Neural cell (in vitro differentiated cells): ENCODE measurements around the gene EIF4A3. TPM values are rescaled to one million over a fixed set of nuclear protein-coding genes. Genes with fewer than 3 reads are reported as not detected.

Experiments used
- H2AFZ ChIP-seq: fragments of 200-600, 300-800 bp; sonication (generic), shearing (Covaris generic); 2 replicates; pipeline ENCODE4 v1.6.0; 2014; ENCODE audit warnings: low read depth, mild to moderate bottlenecking, antibody characterized with exemption, low read length, moderate library complexity
- H3F3A ChIP-seq: fragments of 200-600 bp; shearing (Covaris generic); 2 replicates; pipeline ENCODE4 v1.6.1; 2016; ENCODE audit warnings: mild to moderate bottlenecking, moderate library complexity, mixed read lengths, antibody characterized with exemption, low read length; ENCODE audit not compliant: insufficient read depth, poor library complexity, severe bottlenecking
- H3K27ac ChIP-seq: fragments of 200-600, 300-800 bp; sonication (generic), shearing (Covaris generic); 2 replicates; pipeline ENCODE4 v1.5.1; 2014; ENCODE audit warnings: mild to moderate bottlenecking, low read length, moderate library complexity
- H3K27me3 ChIP-seq: fragments of 300-800, 200-600 bp; sonication (generic), shearing (Covaris generic); 2 replicates; pipeline ENCODE4 v1.6.0; 2014; ENCODE audit warnings: mild to moderate bottlenecking, low read depth, low read length, moderate library complexity; ENCODE audit not compliant: insufficient read depth
- H3K36me3 ChIP-seq: fragments of 300-800, 200-600 bp; sonication (generic), shearing (Covaris generic); 2 replicates; pipeline ENCODE4 v1.5.1; 2014; ENCODE audit warnings: mild to moderate bottlenecking, antibody characterized with exemption, low read length, moderate library complexity; ENCODE audit not compliant: insufficient read depth
- H3K4me2 ChIP-seq: fragments of 300-800, 200-600 bp; sonication (generic), shearing (Covaris generic); 2 replicates; pipeline ENCODE4 v1.6.0; 2014; ENCODE audit warnings: mild to moderate bottlenecking, low read length
- H3K4me3 ChIP-seq: fragments of 300-800, 200-600 bp; sonication (generic), shearing (Covaris generic); 2 replicates; pipeline ENCODE4 v1.5.1; 2014; ENCODE audit warnings: mild to moderate bottlenecking, low read length, moderate library complexity
- H3K79me2 ChIP-seq: fragments of 200-600 bp; shearing (Covaris generic); replicated peaks from 2 replicates; pipeline ENCODE4 v1.6.0; 2014; ENCODE audit warnings: mild to moderate bottlenecking, low read length, moderate library complexity; ENCODE audit not compliant: insufficient read depth
- H3K9ac ChIP-seq: fragments of 300-800, 200-600 bp; sonication (generic), shearing (Covaris generic); 2 replicates; pipeline ENCODE4 v1.6.1; 2016; ENCODE audit warnings: mild to moderate bottlenecking, low read length, mixed read lengths
- H3K9me2 ChIP-seq: fragments of 200-600 bp; shearing (Covaris generic); 2 replicates; pipeline ENCODE4 v1.6.1; 2016; ENCODE audit warnings: mild to moderate bottlenecking, low read length, mixed read lengths; ENCODE audit not compliant: insufficient read depth
- H3K9me3 ChIP-seq: fragments of 200-600, 300-800 bp; sonication (generic), shearing (Covaris generic); 2 replicates; pipeline ENCODE4 v1.6.1; 2016; ENCODE audit warnings: mild to moderate bottlenecking, mixed run types, low read length, moderate library complexity, mixed read lengths
- H4K20me1 ChIP-seq: fragments of 200-600 bp; shearing (Covaris generic); 2 replicates; pipeline ENCODE4 v1.6.1; 2016; ENCODE audit warnings: mild to moderate bottlenecking, mixed run types; ENCODE audit not compliant: insufficient read depth
- CTCF ChIP-seq: fragments of 450-650 bp; IDR thresholded peaks from 2 replicates; pipeline ENCODE4 v1.5.1; 2014; ENCODE audit warnings: antibody characterized with exemption, mild to moderate bottlenecking, moderate library complexity; ENCODE audit not compliant: poor library complexity, severe bottlenecking
- EP300 ChIP-seq: fragments of 450-650 bp; conservative IDR thresholded peaks from 2 replicates; pipeline ENCODE4 v1.6.1; 2014; ENCODE audit warnings: antibody characterized with exemption, mild to moderate bottlenecking, moderate library complexity; ENCODE audit not compliant: poor library complexity, severe bottlenecking
- EZH2 ChIP-seq: fragments of 200-600, 300-800 bp; shearing (Covaris generic), sonication (generic); IDR thresholded peaks from 2 replicates; pipeline ENCODE4 v1.6.1; 2014; ENCODE audit warnings: antibody characterized with exemption, low read length, borderline replicate concordance, mild to moderate bottlenecking; ENCODE audit not compliant: insufficient read depth, poor library complexity, severe bottlenecking
- MXI1 ChIP-seq: fragments of 450-650 bp; conservative IDR thresholded peaks from 2 replicates; pipeline ENCODE4 v1.6.1; 2014; ENCODE audit warnings: antibody characterized with exemption, mild to moderate bottlenecking; ENCODE audit not compliant: poor library complexity, severe bottlenecking
- POLR2AphosphoS5 ChIP-seq: IDR thresholded peaks from 2 replicates; pipeline ENCODE4 v1.6.1; 2012
- RAD21 ChIP-seq: fragments of 450-650 bp; conservative IDR thresholded peaks from 2 replicates; pipeline ENCODE4 v1.6.1; 2014; ENCODE audit warnings: antibody characterized with exemption, mild to moderate bottlenecking, moderate library complexity
- REST ChIP-seq: IDR thresholded peaks from 2 replicates; pipeline ENCODE4 v1.6.1; 2012; ENCODE audit warnings: borderline replicate concordance
- SMC3 ChIP-seq: fragments of 450-650 bp; conservative IDR thresholded peaks from 2 replicates; pipeline ENCODE4 v1.6.1; 2014; ENCODE audit warnings: antibody characterized with exemption, mild to moderate bottlenecking, moderate library complexity; ENCODE audit not compliant: poor library complexity
- TAF1 ChIP-seq: IDR thresholded peaks from 2 replicates; pipeline ENCODE4 v1.6.1; 2012; ENCODE audit warnings: low read depth
- polyA plus RNA-seq: library from polyadenylated mRNA; depleted of rRNA; stranded (reverse); fragments of >200 nt; gene quantifications from 2 replicates; pipeline ENCODE4 v1.2.3, GENCODE V29; 2014

Gene EIF4A3
- polyA plus RNA-seq, 1 donor from 2014 or later: 109 TPM

- H2AFZ ChIP-seq: no peak overlapping the region
- no peaks in the 10 kb centered on the region for H3K79me2 ChIP-seq
- H3K9ac ChIP-seq: no peak overlapping the region
- H3F3A ChIP-seq: no peaks in the 10 kb centered on the region
- H4K20me1 ChIP-seq: no peaks in the 10 kb centered on the region
- no peaks in the 10 kb centered on the region for H3K27me3 ChIP-seq
- H3K27ac ChIP-seq: no peak overlapping the region
- no peaks in the 10 kb centered on the region for H3K36me3 ChIP-seq
- H3K9me3 ChIP-seq: no peaks in the 10 kb centered on the region
- no peaks in the 10 kb centered on the region for H3K9me2 ChIP-seq
- H3K4me3 ChIP-seq: no peak overlapping the region
- H3K4me2 ChIP-seq: no peak overlapping the region
- TF ChIP-seq POLR2AphosphoS5 (no peak), CTCF (no peak), SMC3 (no peak), RAD21 (no peak), MXI1 (no peak), TAF1 (no peak), REST (no peak), EZH2 (no peak), EP300 (no peak)
Observed at GRCh38 chr17:80154166-80154565, 7.2 kb upstream of the EIF4A3 start.

GRCh38 chr17:80153004-80153403, 6.1 kb upstream of the EIF4A3 start:
- Histone ChIP-seq H3K79me2 (peaks cover 4% of the 10 kb centered on the region), H2AFZ (no peak overlapping the region), H3K9me3 (no peaks in the 10 kb centered on the region), H3K4me2 (no peak overlapping the region), H4K20me1 (no peaks in the 10 kb centered on the region), H3F3A (no peaks in the 10 kb centered on the region), H3K9me2 (no peaks in the 10 kb centered on the region), H3K9ac (no peak overlapping the region), H3K27ac (no peak overlapping the region), H3K4me3 (no peak overlapping the region), H3K36me3 (no peaks in the 10 kb centered on the region), H3K27me3 (no peaks in the 10 kb centered on the region)
- TF ChIP-seq EZH2 (no peak), EP300 (no peak), SMC3 (no peak), POLR2AphosphoS5 (no peak), TAF1 (no peak), CTCF (no peak), RAD21 (no peak), MXI1 (no peak), REST (no peak)
